GM19328 (cell line): ENCODE data around the gene MYH6.

Source experiments
- ATAC-seq: cut with Tn5 transposase; IDR thresholded peaks from one replicate; pipeline ENCODE4 v1.9.1; 2021; ENCODE audit warnings: mild to moderate bottlenecking, moderate library complexity; ENCODE audit not compliant: unreplicated experiment

MYH6 gene

DNA sequence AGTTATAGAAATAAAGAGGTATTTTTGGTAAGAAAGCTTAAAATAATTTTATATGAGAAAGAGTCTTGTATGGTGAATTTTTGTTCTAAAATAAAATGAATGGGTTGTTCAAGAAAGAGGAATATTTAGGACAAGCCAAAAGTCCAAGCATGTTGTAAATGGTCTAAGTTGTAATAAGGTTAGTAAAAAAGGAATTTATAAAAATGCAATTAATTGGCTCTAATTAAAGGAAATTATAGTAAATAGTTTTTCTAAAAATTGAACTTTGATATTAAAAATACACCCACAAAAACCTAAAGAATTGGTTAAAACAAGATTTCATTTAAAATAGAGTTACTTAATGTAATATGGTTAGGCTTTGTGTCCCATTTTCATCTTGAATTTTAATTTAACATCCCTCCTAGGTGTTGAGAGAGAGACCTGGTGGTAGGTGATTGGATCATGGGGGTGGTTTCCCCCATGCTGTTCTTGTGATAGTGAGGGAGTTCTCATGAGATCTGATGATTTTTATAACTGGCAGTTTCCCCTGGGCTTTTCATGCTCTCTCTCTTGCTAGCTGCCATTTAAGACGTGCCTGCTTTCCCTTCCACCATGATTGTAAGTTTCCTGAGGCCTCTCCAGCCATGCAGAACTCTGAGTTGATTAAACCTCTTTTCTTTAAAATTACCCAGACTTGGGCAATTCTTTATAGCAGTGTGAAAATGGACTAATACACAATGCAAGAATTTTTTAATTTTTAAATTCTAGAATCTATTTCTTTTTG, 68.4 kb downstream of the MYH6 start:
- no peak for ATAC-seq

GRCh38 chr14:23335623-23336022, 72.5 kb downstream of the MYH6 start:
- ATAC-seq: no peak
